HCT116 (cell line): Measurements from ENCODE around the gene MED13L. TPM values are rescaled to one million over a fixed set of nuclear protein-coding genes. Genes with fewer than 3 reads are reported as not detected.
A peak's percentile ranks its signal among the peaks of the same experiment; 100 is the strongest.

ENCODE experiments used
- ATAC-seq: fragments of 200-7000 bp; cut with Tn5 transposase; 2 replicates; pipeline ENCODE4 v1.9.1; 2020; ENCODE audit warnings: mild to moderate bottlenecking, moderate library complexity
- BruUV-seq: library from RNA; stranded (reverse); fragments of 400-500 nt; replicated peaks from 2 replicates; lab custom pipeline; 2021; lab: Mats Ljungman, UMichigan
- CTCF ChIA-PET: fragments of 300-600 bp; sonication (Branson Sonifier 250); formaldehyde crosslinking; loops from one replicate; lab custom pipeline; 2021; ENCODE audit warnings: antibody characterized with exemption; lab: Charles Lee
- POLR2A ChIA-PET: fragments of 300-600, 350-600 bp; sonication (Branson Sonifier 250); formaldehyde crosslinking; loops from one replicate; lab custom pipeline; 2021; ENCODE audit warnings: antibody characterized with exemption; lab: Charles Lee
- RAD21 ChIA-PET, 2 experiments: fragments of 300-600 bp; sonication (Branson Sonifier 250); formaldehyde crosslinking; loops; one replicate each; lab custom pipeline; 2023; ENCODE audit warnings: low total read pairs in 2 of 2; ENCODE audit not compliant: uncharacterized antibody in 2 of 2, unreplicated experiment in 2 of 2, low non-redundant PET in 1 of 2; lab: Charles Lee
- DNase-seq: peaks from one replicate; pipeline ENCODE4 v3.0.0-alpha.2; 2010; ENCODE audit warnings: low read depth, low spot score
- H2AFZ ChIP-seq: fragments of 200-600 bp; shearing (Covaris generic), sonication (generic); 2 replicates; pipeline ENCODE4 v1.6.1; 2017; ENCODE audit warnings: low read depth, mixed run types, mixed read lengths, antibody characterized with exemption, low read length; ENCODE audit not compliant: poor library complexity, severe bottlenecking
- H3K27ac ChIP-seq: 2 replicates; pipeline ENCODE4 v1.5.1; 2012; ENCODE audit warnings: low read depth, low read length
- H3K27me3 ChIP-seq: fragments of 200-600 bp; sonication (generic); 2 replicates; pipeline ENCODE4 v1.6.1; 2016; ENCODE audit warnings: mixed run types, low read length, mixed read lengths; ENCODE audit not compliant: insufficient read depth
- H3K36me3 ChIP-seq, 2 experiments: fragments of 200-500 bp in 1 of 2; fragments of 200-600 bp in 1 of 2; sonication (Bioruptor generic) in 1 of 2; sonication (generic) in 1 of 2; 2 replicates each; pipeline versions ENCODE4 v1.5.1 to v1.6.1; 2014 to 2016; ENCODE audit warnings: low read length in 2 of 2, inconsistent platforms in 1 of 2, mixed read lengths in 1 of 2, mixed run types in 1 of 2; ENCODE audit not compliant: insufficient read depth in 2 of 2, control insufficient read depth in 1 of 2
- H3K4me1 ChIP-seq, 2 experiments: fragments of 200-600 bp in 1 of 2; sonication (generic) in 1 of 2; 2 replicates each; pipeline versions ENCODE4 v1.5.1 to v1.6.1; 2012 to 2017; ENCODE audit warnings: low read length in 2 of 2, inconsistent platforms in 1 of 2, mild to moderate bottlenecking in 1 of 2, mixed read lengths in 1 of 2, mixed run types in 1 of 2, moderate library complexity in 1 of 2; ENCODE audit not compliant: insufficient read depth in 2 of 2, control insufficient read depth in 1 of 2
- H3K4me2 ChIP-seq: fragments of 200-600 bp; sonication (generic); 2 replicates; pipeline ENCODE4 v1.6.1; 2017; ENCODE audit warnings: mixed run types, low read length, mixed read lengths
- H3K4me3 ChIP-seq, 2 experiments: fragments of 200-600 bp in 1 of 2; sonication (generic) in 1 of 2; replicated peaks in 1 of 2; 2 replicates each; pipeline ENCODE4 v1.5.1; 2011 to 2016; ENCODE audit warnings: low read length in 2 of 2, control low read depth in 1 of 2, low read depth in 1 of 2, mild to moderate bottlenecking in 1 of 2, mixed read lengths in 1 of 2, mixed run types in 1 of 2
- H3K79me2 ChIP-seq: fragments of 200-600 bp; sonication (generic); 2 replicates; pipeline ENCODE4 v1.6.1; 2017; ENCODE audit warnings: mild to moderate bottlenecking, mixed run types, low read length, moderate library complexity, mixed read lengths; ENCODE audit not compliant: insufficient read depth
- H3K9ac ChIP-seq: fragments of 200-600 bp; sonication (generic); 2 replicates; pipeline ENCODE4 v1.6.1; 2016; ENCODE audit warnings: low read length, mixed read lengths
- H3K9me2 ChIP-seq: fragments of 200-600 bp; sonication (generic), shearing (Covaris generic); 2 replicates; pipeline ENCODE4 v1.6.1; 2017; ENCODE audit warnings: mixed run types, mild to moderate bottlenecking, moderate library complexity; ENCODE audit not compliant: insufficient read depth
- H3K9me3 ChIP-seq, 2 experiments: fragments of 200-500 bp in 1 of 2; fragments of 200-600 bp in 1 of 2; sonication (Bioruptor generic) in 1 of 2; sonication (generic) in 1 of 2; 2 replicates each; pipeline ENCODE4 v1.6.1; 2014 to 2017; ENCODE audit warnings: low read length in 2 of 2, mixed read lengths in 2 of 2, inconsistent platforms in 1 of 2, low read depth in 1 of 2, mild to moderate bottlenecking in 1 of 2, mixed run types in 1 of 2, moderate library complexity in 1 of 2; ENCODE audit not compliant: control insufficient read depth in 1 of 2, insufficient read depth in 1 of 2
- H4K20me1 ChIP-seq: fragments of 200-600 bp; sonication (generic), shearing (Covaris generic); 2 replicates; pipeline ENCODE4 v1.6.1; 2017; ENCODE audit warnings: mixed run types, mild to moderate bottlenecking, moderate library complexity; ENCODE audit not compliant: insufficient read depth
- EGR1 ChIP-seq: IDR thresholded peaks from 2 replicates; pipeline ENCODE4 v1.6.1; 2012; ENCODE audit warnings: low read depth
- EZH2 ChIP-seq: fragments of 200-600 bp; sonication (generic); IDR thresholded peaks from 2 replicates; pipeline ENCODE4 v1.6.1; 2017; ENCODE audit warnings: antibody characterized with exemption, mixed run types
- EZH2phosphoT487 ChIP-seq: fragments of 200-600 bp; IDR thresholded peaks from 2 replicates; pipeline ENCODE4 v1.6.1; 2018; ENCODE audit warnings: antibody characterized with exemption, borderline replicate concordance
- JUND ChIP-seq: IDR thresholded peaks from 2 replicates; pipeline ENCODE4 v1.6.1; 2012
- POLR2A ChIP-seq: IDR thresholded peaks from 2 replicates; pipeline ENCODE4 v1.7.0; 2011; ENCODE audit warnings: borderline replicate concordance; ENCODE audit not compliant: insufficient read depth, insufficient read length; ENCODE audit errors: extremely low read depth
- POLR2AphosphoS5 ChIP-seq: IDR thresholded peaks from 2 replicates; pipeline ENCODE4 v1.6.1; 2011; ENCODE audit warnings: mild to moderate bottlenecking, low read depth, low read length, moderate library complexity
- SP1 ChIP-seq: IDR thresholded peaks from 2 replicates; pipeline ENCODE4 v1.6.1; 2012; ENCODE audit warnings: low read depth
- TCF7L2 ChIP-seq: IDR thresholded peaks from 2 replicates; pipeline ENCODE4 v1.7.0; 2011; ENCODE audit warnings: borderline replicate concordance, inconsistent platforms; ENCODE audit not compliant: insufficient read depth, insufficient read length; ENCODE audit errors: extremely low read depth
- YY1 ChIP-seq: IDR thresholded peaks from 2 replicates; pipeline ENCODE4 v1.6.1; 2011; ENCODE audit warnings: low read length, low read depth, moderate library complexity, mild to moderate bottlenecking; ENCODE audit not compliant: insufficient replicate concordance; ENCODE audit errors: extremely low read depth
- ZFX ChIP-seq: fragments of 450-650 bp; IDR thresholded peaks from 2 replicates; pipeline ENCODE4 v1.6.1; 2017
- ZNF274 ChIP-seq: fragments of 200-500 bp; sonication (Bioruptor generic); IDR thresholded peaks from 2 replicates; pipeline ENCODE4 v1.6.1; 2014; ENCODE audit warnings: mild to moderate bottlenecking, low read depth, low read length, inconsistent platforms
- intact Hi-C: fragments of 100-400 bp; cut with micrococcal nuclease; formaldehyde crosslinking; loops from 2 replicates; pipeline ENCODE4 v1.10.0; 2022
- total RNA-seq: library from RNA; stranded (reverse); gene quantifications from one replicate; pipeline ENCODE4 v1.2.1, GENCODE V29; 2021; ENCODE audit not compliant: unreplicated experiment
- TF ChIP-seq, protein P1 (sequence below): IDR thresholded peaks from 2 replicates; pipeline ENCODE4 v1.6.1; 2012
- TF ChIP-seq, protein P2 (sequence below): IDR thresholded peaks from 2 replicates; pipeline ENCODE4 v1.6.1; 2012; ENCODE audit warnings: low read depth

Gene MED13L
- total RNA-seq, 1 experiment from 2014 or later: 176 TPM

DNA sequence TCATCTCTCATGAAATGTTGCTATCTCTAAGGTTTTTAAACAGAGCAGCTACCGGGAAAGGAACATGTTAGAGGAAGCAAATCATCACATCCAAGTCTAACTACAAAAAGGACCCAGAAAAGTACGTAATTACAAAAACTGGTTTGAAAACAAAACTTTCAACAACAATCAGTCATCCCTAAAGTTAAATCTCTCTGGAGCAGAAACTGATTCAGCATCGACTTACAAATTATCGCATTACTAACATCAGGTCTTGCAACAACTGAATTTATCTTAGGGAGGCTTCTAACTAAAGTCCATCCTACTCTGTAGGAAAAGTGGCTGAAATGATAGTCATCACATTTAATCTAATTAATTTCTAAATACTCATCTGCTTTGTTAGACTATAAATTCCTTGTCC is 137.0 kb downstream of the MED13L start (continued):
- TF ChIP-seq EGR1 (no peak), ZFX (no peak), EZH2phosphoT487 (no peak), ZNF274 (no peak), TCF7L2 (no peak)

DNA sequence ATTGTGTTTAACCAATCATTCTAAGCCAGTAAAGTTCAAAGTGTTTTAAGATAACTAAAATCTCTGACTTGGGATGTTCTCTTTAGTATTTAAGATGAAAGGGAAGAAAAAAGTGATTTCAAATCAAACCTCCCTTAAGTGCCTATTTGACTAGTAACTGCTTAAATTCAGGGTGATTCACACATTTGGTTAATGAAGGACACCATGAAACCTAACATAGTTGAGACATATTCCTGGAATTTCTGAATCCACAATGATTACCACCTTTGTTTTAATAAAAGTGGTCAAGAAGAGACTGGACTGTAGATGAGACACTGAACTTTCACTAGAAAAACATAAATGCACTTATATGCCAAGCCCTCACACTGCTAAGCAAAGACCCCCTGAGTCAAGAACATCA is 138.7 kb downstream of the MED13L start:
- no peak for ATAC-seq
- H3K9ac ChIP-seq: no peak overlapping the region
- peaks cover 100% of the 10 kb centered on the region for H3K79me2 ChIP-seq
- TF ChIP-seq YY1 (no peak), POLR2AphosphoS5 (no peak), SP1 (no peak), POLR2A (no peak), EGR1 (no peak), JUND (no peak), EZH2 (no peak), ZFX (no peak)
- TF ChIP-seq, protein P1, sequence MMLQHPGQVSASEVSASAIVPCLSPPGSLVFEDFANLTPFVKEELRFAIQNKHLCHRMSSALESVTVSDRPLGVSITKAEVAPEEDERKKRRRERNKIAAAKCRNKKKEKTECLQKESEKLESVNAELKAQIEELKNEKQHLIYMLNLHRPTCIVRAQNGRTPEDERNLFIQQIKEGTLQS: no peak
- TF ChIP-seq, protein P2, sequence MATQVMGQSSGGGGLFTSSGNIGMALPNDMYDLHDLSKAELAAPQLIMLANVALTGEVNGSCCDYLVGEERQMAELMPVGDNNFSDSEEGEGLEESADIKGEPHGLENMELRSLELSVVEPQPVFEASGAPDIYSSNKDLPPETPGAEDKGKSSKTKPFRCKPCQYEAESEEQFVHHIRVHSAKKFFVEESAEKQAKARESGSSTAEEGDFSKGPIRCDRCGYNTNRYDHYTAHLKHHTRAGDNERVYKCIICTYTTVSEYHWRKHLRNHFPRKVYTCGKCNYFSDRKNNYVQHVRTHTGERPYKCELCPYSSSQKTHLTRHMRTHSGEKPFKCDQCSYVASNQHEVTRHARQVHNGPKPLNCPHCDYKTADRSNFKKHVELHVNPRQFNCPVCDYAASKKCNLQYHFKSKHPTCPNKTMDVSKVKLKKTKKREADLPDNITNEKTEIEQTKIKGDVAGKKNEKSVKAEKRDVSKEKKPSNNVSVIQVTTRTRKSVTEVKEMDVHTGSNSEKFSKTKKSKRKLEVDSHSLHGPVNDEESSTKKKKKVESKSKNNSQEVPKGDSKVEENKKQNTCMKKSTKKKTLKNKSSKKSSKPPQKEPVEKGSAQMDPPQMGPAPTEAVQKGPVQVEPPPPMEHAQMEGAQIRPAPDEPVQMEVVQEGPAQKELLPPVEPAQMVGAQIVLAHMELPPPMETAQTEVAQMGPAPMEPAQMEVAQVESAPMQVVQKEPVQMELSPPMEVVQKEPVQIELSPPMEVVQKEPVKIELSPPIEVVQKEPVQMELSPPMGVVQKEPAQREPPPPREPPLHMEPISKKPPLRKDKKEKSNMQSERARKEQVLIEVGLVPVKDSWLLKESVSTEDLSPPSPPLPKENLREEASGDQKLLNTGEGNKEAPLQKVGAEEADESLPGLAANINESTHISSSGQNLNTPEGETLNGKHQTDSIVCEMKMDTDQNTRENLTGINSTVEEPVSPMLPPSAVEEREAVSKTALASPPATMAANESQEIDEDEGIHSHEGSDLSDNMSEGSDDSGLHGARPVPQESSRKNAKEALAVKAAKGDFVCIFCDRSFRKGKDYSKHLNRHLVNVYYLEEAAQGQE: no peak
- POLR2A ChIA-PET: no interaction called here
- H3K4me3 ChIP-seq: no peak overlapping the region
- intact Hi-C loops: no loop called here
- peaks cover 34 to 72% of the 10 kb centered on the region in 2 experiments for H3K4me1 ChIP-seq
- no peak for DNase-seq
- peaks cover 41% of the 10 kb centered on the region for H4K20me1 ChIP-seq
- no TSS peak for BruUV-seq
- H3K4me2 ChIP-seq: 0 out of 2 replicates have a peak overlapping the region, but pooled peaks have one; percentile 4
- CTCF ChIA-PET: no interaction called here
- H3K27ac ChIP-seq: no peak overlapping the region
- no peak overlapping the region for H2AFZ ChIP-seq
- H3K9me3 ChIP-seq: no peaks in the 10 kb centered on the region
- no peaks in the 10 kb centered on the region for H3K9me2 ChIP-seq
- RAD21 ChIA-PET: no interaction called here
- no peaks in the 10 kb centered on the region for H3K36me3 ChIP-seq
- no peaks in the 10 kb centered on the region for H3K27me3 ChIP-seq
